ENCODE measurements around the gene SCRN2. TPM values are rescaled to one million over a fixed set of nuclear protein-coding genes. Genes with fewer than 3 reads are reported as not detected.

SCRN2 gene
- total RNA-seq, 3 donors from 2014 or later (not counting 1 experiment from before 2014, with no cell fraction given), result 33.7 to 38.0 (median 35.7) TPM

DNA sequence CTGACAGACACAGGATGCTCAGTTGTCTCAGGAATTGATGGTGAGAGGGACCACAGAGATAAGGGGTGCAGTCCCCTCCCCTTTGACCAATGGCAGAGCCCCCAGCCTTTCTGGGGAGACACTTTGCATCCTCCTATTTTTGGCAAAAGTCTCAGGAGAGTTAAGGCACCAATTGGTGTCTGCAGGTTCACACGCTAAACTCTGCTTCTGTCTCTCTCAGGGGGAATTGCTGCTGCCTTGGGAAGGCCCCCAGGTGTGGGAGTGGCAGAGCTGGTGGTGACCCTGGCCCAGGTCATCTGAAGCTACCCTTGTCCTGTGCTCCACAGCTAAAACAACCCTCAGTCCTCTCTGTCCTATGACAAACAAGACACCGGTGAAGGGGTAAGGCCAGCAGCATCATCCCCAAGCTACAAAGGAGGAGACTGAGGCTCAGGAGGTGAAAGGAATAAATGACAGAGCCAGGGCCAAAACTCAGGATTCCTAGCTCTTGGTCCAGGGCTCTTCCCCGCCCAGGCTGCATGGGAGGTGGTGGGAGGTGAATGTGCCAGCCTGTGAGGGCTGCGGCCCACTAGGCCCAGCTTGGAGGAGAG, 39.8 kb downstream of the SCRN2 start:
- Histone ChIP-seq H3K36me3 (ENCODE audit: control insufficient read depth, insufficient read depth, low read length) (no peaks in the 10 kb centered on the region), H3K9me3 (ENCODE audit: control insufficient read depth, insufficient read depth, low read length) (no peaks in the 10 kb centered on the region), H3K4me1 (ENCODE audit: control insufficient read depth, insufficient read depth, low read length) (no peaks in the 10 kb centered on the region), H3K27me3 (ENCODE audit: control insufficient read depth, insufficient read depth, low read length) (no peaks in the 10 kb centered on the region), H3K4me3 (ENCODE audit: low read length) (no peak overlapping the region), H3K27ac (ENCODE audit: low read length) (no peak overlapping the region)
- ATAC-seq, result no peak
- no peaks in the 10 kb centered on the region for H3K27me3 Mint-ChIP-seq (ENCODE audit: low read depth in 2 of 2)
- no peaks in the 10 kb centered on the region for H3K4me1 Mint-ChIP-seq
- H3K36me3 Mint-ChIP-seq, result no peaks in the 10 kb centered on the region
- TF ChIP-seq, protein P1, sequence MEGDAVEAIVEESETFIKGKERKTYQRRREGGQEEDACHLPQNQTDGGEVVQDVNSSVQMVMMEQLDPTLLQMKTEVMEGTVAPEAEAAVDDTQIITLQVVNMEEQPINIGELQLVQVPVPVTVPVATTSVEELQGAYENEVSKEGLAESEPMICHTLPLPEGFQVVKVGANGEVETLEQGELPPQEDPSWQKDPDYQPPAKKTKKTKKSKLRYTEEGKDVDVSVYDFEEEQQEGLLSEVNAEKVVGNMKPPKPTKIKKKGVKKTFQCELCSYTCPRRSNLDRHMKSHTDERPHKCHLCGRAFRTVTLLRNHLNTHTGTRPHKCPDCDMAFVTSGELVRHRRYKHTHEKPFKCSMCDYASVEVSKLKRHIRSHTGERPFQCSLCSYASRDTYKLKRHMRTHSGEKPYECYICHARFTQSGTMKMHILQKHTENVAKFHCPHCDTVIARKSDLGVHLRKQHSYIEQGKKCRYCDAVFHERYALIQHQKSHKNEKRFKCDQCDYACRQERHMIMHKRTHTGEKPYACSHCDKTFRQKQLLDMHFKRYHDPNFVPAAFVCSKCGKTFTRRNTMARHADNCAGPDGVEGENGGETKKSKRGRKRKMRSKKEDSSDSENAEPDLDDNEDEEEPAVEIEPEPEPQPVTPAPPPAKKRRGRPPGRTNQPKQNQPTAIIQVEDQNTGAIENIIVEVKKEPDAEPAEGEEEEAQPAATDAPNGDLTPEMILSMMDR (IDR thresholded peaks at IDR 0.05), result no peak
- H3K4me3 Mint-ChIP-seq, result no peak overlapping the region
- intact Hi-C loops (cut with micrococcal nuclease), result no loop called here
- peak overlapping the region in 1 of 2 donors; percentile 67 for H3K27ac Mint-ChIP-seq
- H3K9me3 Mint-ChIP-seq, result no peaks in the 10 kb centered on the region
- DNase-seq, result no peak
- 93% methylated on average over 4 of the region's 4 CpGs for WGBS (ENCODE audit: insufficient coverage)

DNA sequence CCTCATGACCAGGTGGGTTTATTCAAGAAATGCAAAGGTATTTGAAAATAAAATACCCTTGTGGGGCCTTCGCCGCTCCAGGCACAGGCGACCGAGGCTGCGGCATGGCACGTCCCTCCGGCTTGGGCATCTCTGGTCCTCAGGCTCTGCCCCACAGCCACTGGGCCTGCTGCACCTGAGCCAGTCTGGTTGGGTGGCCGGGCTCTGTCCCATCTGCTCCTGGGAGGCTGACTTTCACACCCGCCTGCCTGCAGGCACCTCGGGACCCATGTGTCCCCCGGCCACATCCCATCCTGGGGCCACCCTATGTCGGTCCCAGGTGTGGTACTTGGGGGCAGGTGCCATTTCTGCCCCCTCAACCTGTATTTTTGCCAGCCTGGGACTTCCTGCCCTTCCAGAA, 40.4 kb downstream of the SCRN2 start:
- Histone ChIP-seq H3K27me3 (ENCODE audit: control insufficient read depth, insufficient read depth, low read length) (no peaks in the 10 kb centered on the region), H3K27ac (ENCODE audit: low read length) (no peak overlapping the region), H3K4me1 (ENCODE audit: control insufficient read depth, insufficient read depth, low read length) (no peaks in the 10 kb centered on the region), H3K36me3 (ENCODE audit: control insufficient read depth, insufficient read depth, low read length) (no peaks in the 10 kb centered on the region), H3K4me3 (ENCODE audit: low read length) (no peak overlapping the region), H3K9me3 (ENCODE audit: control insufficient read depth, insufficient read depth, low read length) (no peaks in the 10 kb centered on the region)
- DNase-seq, result no peak
- H3K36me3 Mint-ChIP-seq, result no peaks in the 10 kb centered on the region
- no peak overlapping the region for H3K4me3 Mint-ChIP-seq
- intact Hi-C loops (cut with micrococcal nuclease), result no loop called here
- H3K9me3 Mint-ChIP-seq, result no peaks in the 10 kb centered on the region
- no peak for ATAC-seq
- TF ChIP-seq, protein P1 (IDR thresholded peaks at IDR 0.05), result no peak
- peaks cover 0 to under 1% of the 10 kb centered on the region in 2 donors for H3K27me3 Mint-ChIP-seq (ENCODE audit: low read depth in 2 of 2)
- WGBS (ENCODE audit: insufficient coverage), result 89% methylated on average over 12 of the region's 12 CpGs
- no peak overlapping the region for H3K27ac Mint-ChIP-seq
- no peaks in the 10 kb centered on the region for H3K4me1 Mint-ChIP-seq

DNA sequence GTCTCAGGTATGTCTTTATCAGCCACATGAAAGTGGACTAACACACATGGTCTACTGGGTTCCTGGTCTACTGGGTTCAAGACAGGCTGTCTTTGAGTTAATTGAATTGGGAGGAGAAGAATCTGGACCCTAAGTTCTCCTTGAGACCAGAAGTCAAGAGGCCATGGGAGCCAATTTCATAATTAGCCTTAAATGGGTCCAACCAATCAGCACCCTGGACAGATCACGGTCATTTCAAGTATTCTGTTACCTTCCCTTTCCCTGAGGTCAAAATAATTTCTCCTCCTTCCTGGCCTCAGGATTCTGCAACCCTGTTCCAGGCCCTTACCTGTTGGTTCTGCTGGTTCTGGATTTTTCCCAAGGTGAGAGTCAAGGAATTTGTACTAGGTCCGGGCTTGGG, 43.3 kb downstream of the SCRN2 start:
- WGBS (ENCODE audit: insufficient coverage), result 33% methylated on average over 1 of the region's 2 CpGs
- Histone ChIP-seq H3K36me3 (ENCODE audit: control insufficient read depth, insufficient read depth, low read length) (no peaks in the 10 kb centered on the region), H3K4me1 (ENCODE audit: control insufficient read depth, insufficient read depth, low read length) (no peaks in the 10 kb centered on the region), H3K27me3 (ENCODE audit: control insufficient read depth, insufficient read depth, low read length) (peaks cover 10% of the 10 kb centered on the region), H3K4me3 (ENCODE audit: low read length) (no peak overlapping the region), H3K27ac (ENCODE audit: low read length) (no peak overlapping the region), H3K9me3 (ENCODE audit: control insufficient read depth, insufficient read depth, low read length) (no peaks in the 10 kb centered on the region)
- Mint-ChIP-seq H3K9me3 (no peaks in the 10 kb centered on the region), H3K36me3 (no peaks in the 10 kb centered on the region), H3K27me3 (ENCODE audit: low read depth in 2 of 2) (peaks cover 14 to 24% of the 10 kb centered on the region in 2 donors), H3K4me3 (no peak overlapping the region), H3K4me1 (no peaks in the 10 kb centered on the region), H3K27ac (no peak overlapping the region)
- DNase-seq, result no peak
- intact Hi-C loops (cut with micrococcal nuclease), result no loop called here
- ATAC-seq, result no peak
- TF ChIP-seq, protein P1 (IDR thresholded peaks at IDR 0.05), result no peak

DNA sequence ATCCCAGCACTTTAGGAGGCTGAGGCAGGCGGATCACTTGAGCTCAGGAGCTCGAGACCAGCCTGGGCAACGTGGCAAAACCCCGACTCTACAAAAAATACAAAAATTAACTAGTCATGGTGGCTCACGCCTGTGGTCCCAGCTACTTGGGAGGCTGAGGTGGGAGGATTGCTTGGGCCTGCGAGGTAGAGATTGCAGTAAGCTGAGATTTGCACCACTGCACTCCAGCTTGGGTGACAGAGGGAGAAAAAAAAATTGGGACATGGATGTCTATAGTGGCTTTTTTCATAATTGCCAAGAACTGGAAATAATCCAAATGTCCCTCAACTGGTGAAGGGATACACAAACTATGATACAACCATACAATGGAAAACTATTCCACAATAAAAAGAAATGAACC, 48.1 kb downstream of the SCRN2 start:
- TF ChIP-seq, protein P1 (IDR thresholded peaks at IDR 0.05), result no peak
- no peak for DNase-seq
- no peaks in the 10 kb centered on the region for H3K9me3 ChIP-seq (ENCODE audit: control insufficient read depth, insufficient read depth, low read length)
- H3K36me3 Mint-ChIP-seq, result no peaks in the 10 kb centered on the region
- no peak overlapping the region for H3K27ac Mint-ChIP-seq
- peaks cover 8% of the 10 kb centered on the region for H3K4me1 ChIP-seq (ENCODE audit: control insufficient read depth, insufficient read depth, low read length)
- intact Hi-C loops (cut with micrococcal nuclease), result no loop called here
- H3K27me3 Mint-ChIP-seq (ENCODE audit: low read depth in 2 of 2), result peaks cover 38 to 47% of the 10 kb centered on the region in 2 donors
- peaks cover 11 to 17% of the 10 kb centered on the region in 2 donors for H3K4me1 Mint-ChIP-seq
- peaks cover 30% of the 10 kb centered on the region for H3K27me3 ChIP-seq (ENCODE audit: control insufficient read depth, insufficient read depth, low read length)
- H3K27ac ChIP-seq (ENCODE audit: low read length), result no peak overlapping the region
- no peaks in the 10 kb centered on the region for H3K36me3 ChIP-seq (ENCODE audit: control insufficient read depth, insufficient read depth, low read length)
- no peak overlapping the region for H3K4me3 ChIP-seq (ENCODE audit: low read length)
- no peak overlapping the region for H3K4me3 Mint-ChIP-seq
- ATAC-seq, result no peak
- no peaks in the 10 kb centered on the region for H3K9me3 Mint-ChIP-seq
- 74% methylated on average over 6 of the region's 6 CpGs for WGBS (ENCODE audit: insufficient coverage)

All from natural killer cell (primary cell).